PC-3 (cell line): ENCODE results near the gene ERRFI1. TPM values are rescaled to one million over a fixed set of nuclear protein-coding genes. Genes with fewer than 3 reads are reported as not detected.
A peak's percentile ranks its signal among the peaks of the same experiment; 100 is the strongest.

ENCODE experiments used
- ATAC-seq: fragments of 200-7000 bp; cut with Tn5 transposase; 2 replicates; pipeline ENCODE4 v1.9.1; 2020; ENCODE audit warnings: mild to moderate bottlenecking, moderate library complexity
- BruUV-seq: library from RNA; stranded (reverse); fragments of 400-500 nt; replicated peaks from 2 replicates; lab custom pipeline; 2021; lab: Mats Ljungman, UMichigan
- CTCF ChIA-PET: fragments of 300-600 bp; sonication (Branson Sonifier 250); formaldehyde crosslinking; loops from one replicate; lab custom pipeline; 2022; ENCODE audit warnings: antibody characterized with exemption; lab: Charles Lee
- POLR2A ChIA-PET: fragments of 300-600 bp; sonication (Branson Sonifier 250); formaldehyde crosslinking; loops from one replicate; lab custom pipeline; 2022; ENCODE audit warnings: antibody characterized with exemption; ENCODE audit not compliant: unreplicated experiment; lab: Charles Lee
- DNase-seq: peaks from one replicate; pipeline ENCODE4 v3.0.0-alpha.2; 2015
- H2AFZ ChIP-seq: fragments of 300-600 bp; sonication (generic); 2 replicates; pipeline ENCODE4 v1.6.0; 2016; ENCODE audit warnings: antibody characterized with exemption, low read length
- H3F3A ChIP-seq: fragments of 300-600 bp; sonication (generic); one replicate; pipeline ENCODE4 v1.6.0; 2017; ENCODE audit warnings: antibody characterized with exemption, low read length, control low read depth, mild to moderate bottlenecking; ENCODE audit not compliant: unreplicated experiment
- H3K27ac ChIP-seq: fragments of 300-600 bp; sonication (generic); 2 replicates; pipeline ENCODE4 v1.5.1; 2016; ENCODE audit warnings: mild to moderate bottlenecking, low read length
- H3K27me3 ChIP-seq: fragments of 300-600 bp; sonication (generic); 2 replicates; pipeline ENCODE4 v1.6.1; 2016; ENCODE audit warnings: low read length, mixed read lengths
- H3K36me3 ChIP-seq: fragments of 300-600 bp; sonication (generic); 2 replicates; pipeline ENCODE4 v1.6.1; 2016; ENCODE audit warnings: low read depth, mixed run types, low read length, mixed read lengths
- H3K4me1 ChIP-seq: fragments of 300-600 bp; sonication (generic); 2 replicates; pipeline ENCODE4 v1.5.1; 2016; ENCODE audit warnings: low read length; ENCODE audit not compliant: insufficient read depth
- H3K4me2 ChIP-seq: fragments of 300-600 bp; sonication (generic); 2 replicates; pipeline ENCODE4 v1.6.0; 2016; ENCODE audit warnings: low read length
- H3K4me3 ChIP-seq: fragments of 300-600 bp; sonication (generic); 2 replicates; pipeline ENCODE4 v1.5.1; 2016; ENCODE audit warnings: mild to moderate bottlenecking, low read length, mixed read lengths
- H3K79me2 ChIP-seq: fragments of 300-600 bp; sonication (generic); 2 replicates; pipeline ENCODE4 v1.6.1; 2017; ENCODE audit warnings: low read length, mixed read lengths
- H3K9ac ChIP-seq: fragments of 300-600 bp; sonication (generic); 2 replicates; pipeline ENCODE4 v1.6.0; 2016; ENCODE audit warnings: mild to moderate bottlenecking, low read length
- H3K9me2 ChIP-seq: fragments of 300-600 bp; sonication (generic); replicated peaks from 2 replicates; pipeline ENCODE4 v1.6.1; 2016; ENCODE audit warnings: mixed run types, low read length, mixed read lengths
- H3K9me3 ChIP-seq: fragments of 300-600 bp; sonication (generic); 2 replicates; pipeline ENCODE4 v1.6.1; 2016; ENCODE audit warnings: low read length, mixed read lengths
- H4K20me1 ChIP-seq: fragments of 300-600 bp; sonication (generic); 2 replicates; pipeline ENCODE4 v1.6.1; 2016; ENCODE audit warnings: low read length, mixed read lengths
- CTCF ChIP-seq: fragments of 300-600 bp; sonication (generic); conservative IDR thresholded peaks from 2 replicates; pipeline ENCODE4 v1.5.1; 2017; ENCODE audit warnings: antibody characterized with exemption, low read depth, mild to moderate bottlenecking, low read length
- EZH2 ChIP-seq: fragments of 300-600 bp; sonication (generic); IDR thresholded peaks from one replicate; pipeline ENCODE4 v1.6.1; 2017; ENCODE audit warnings: antibody characterized with exemption, mild to moderate bottlenecking, low read length; ENCODE audit not compliant: unreplicated experiment
- EZH2phosphoT487 ChIP-seq: fragments of 300-600 bp; sonication (generic); IDR thresholded peaks from 2 replicates; pipeline ENCODE4 v1.6.1; 2018; ENCODE audit warnings: mild to moderate bottlenecking, antibody characterized with exemption, low read length, borderline replicate concordance
- intact Hi-C: fragments of 100-400 bp; cut with micrococcal nuclease; formaldehyde crosslinking; loops from 2 replicates; pipeline ENCODE4 v1.9.0; 2023
- total RNA-seq: library from RNA; depleted of rRNA; stranded (reverse); fragments of >200 nt; gene quantifications from 2 replicates; pipeline ENCODE4 v1.2.3, GENCODE V29; 2014

ERRFI1 gene
- total RNA-seq, 1 experiment from 2014 or later, result 218 TPM

GRCh38 chr1:8004113-8004802, 21.9 kb downstream of the ERRFI1 start:
- no peak overlapping the region for H3K4me3 ChIP-seq
- no peaks in the 10 kb centered on the region for H3K27me3 ChIP-seq
- peak overlapping the region; percentile 53 for H3K27ac ChIP-seq
- no peaks in the 10 kb centered on the region for H3K36me3 ChIP-seq
- H3K4me2 ChIP-seq, result peak overlapping the region; percentile 32
- POLR2A ChIA-PET, result no interaction called here
- no TSS peak for BruUV-seq
- DNase-seq, result no peak
- no peaks in the 10 kb centered on the region for H3K9me3 ChIP-seq
- intact Hi-C loops, result no loop called here
- H3K4me1 ChIP-seq, result peaks cover 42% of the 10 kb centered on the region
- no peak overlapping the region for H2AFZ ChIP-seq
- CTCF ChIA-PET, result no interaction called here
- H3K9me2 ChIP-seq, result no peaks in the 10 kb centered on the region
- peaks cover 10% of the 10 kb centered on the region for H3F3A ChIP-seq
- H4K20me1 ChIP-seq, result no peaks in the 10 kb centered on the region
- TF ChIP-seq EZH2phosphoT487 (no peak), EZH2 (no peak), CTCF (no peak)
- no peaks in the 10 kb centered on the region for H3K79me2 ChIP-seq
- ATAC-seq, result no peak
- H3K9ac ChIP-seq, result no peak overlapping the region

- ChIA-PET POLR2A (no interaction called here), CTCF (no interaction called here)
Measured at GRCh38 chr1:8003438-8004112, 22.5 kb downstream of the ERRFI1 start.

More at GRCh38 chr1:8003438-8004112, 22.5 kb downstream of the ERRFI1 start:
- H3K27ac ChIP-seq, result 0 out of 2 replicates have a peak overlapping the region, but pooled peaks have one; percentile 4
- H3K9me3 ChIP-seq, result no peaks in the 10 kb centered on the region
- no TSS peak for BruUV-seq
- H3K4me1 ChIP-seq, result peaks cover 42% of the 10 kb centered on the region
- H3K9me2 ChIP-seq, result no peaks in the 10 kb centered on the region
- 0 out of 2 replicates have a peak, but pooled peaks have one; percentile 1 for ATAC-seq
- H4K20me1 ChIP-seq, result no peaks in the 10 kb centered on the region
- 0 out of 2 replicates have a peak overlapping the region, but pooled peaks have one; percentile 8 for H3K4me2 ChIP-seq
- no peaks in the 10 kb centered on the region for H3K79me2 ChIP-seq
- H3K4me3 ChIP-seq, result no peak overlapping the region
- peaks cover 10% of the 10 kb centered on the region for H3F3A ChIP-seq
- H2AFZ ChIP-seq, result no peak overlapping the region
- no peaks in the 10 kb centered on the region for H3K27me3 ChIP-seq
- peak; percentile 55 for DNase-seq
- intact Hi-C loops, result no loop called here
- H3K9ac ChIP-seq, result no peak overlapping the region
- TF ChIP-seq EZH2phosphoT487 (no peak), CTCF (no peak), EZH2 (no peak)
- no peaks in the 10 kb centered on the region for H3K36me3 ChIP-seq
